UCSD-AML1 (cell line): ENCODE results near the gene DUSP16.
"Not testable (repeated sequence)": the region's sequence is repeated elsewhere in the genome, so short reads cannot be mapped to it uniquely, and the experiment has no call there.

Experiments used
- DNase-seq: peaks from one replicate; lab custom pipeline; 2025; ENCODE audit not compliant: unreplicated experiment; lab: John Stamatoyannopoulos, UW

DUSP16 gene

DNA sequence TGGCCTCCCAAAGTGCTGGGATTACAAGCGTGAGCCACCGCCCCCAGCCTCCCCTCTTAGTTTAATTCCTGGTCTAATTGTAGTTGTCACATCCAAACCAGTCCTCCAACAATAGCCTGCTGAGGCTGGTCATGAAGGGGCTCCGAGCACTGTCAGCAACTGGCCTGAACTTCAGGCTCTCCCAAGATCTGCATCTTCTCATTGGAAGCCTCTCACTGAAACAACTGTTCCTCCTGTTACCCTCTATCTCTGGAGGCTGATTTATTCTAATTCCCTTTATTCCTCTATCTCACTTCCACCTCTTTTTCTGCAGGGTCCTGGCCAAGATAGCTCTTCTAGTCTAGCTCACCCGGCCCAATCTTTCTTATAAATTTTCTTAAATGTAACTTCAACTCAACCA, 89.4 kb downstream of the DUSP16 start:
- DNase-seq, result no peak

DNA sequence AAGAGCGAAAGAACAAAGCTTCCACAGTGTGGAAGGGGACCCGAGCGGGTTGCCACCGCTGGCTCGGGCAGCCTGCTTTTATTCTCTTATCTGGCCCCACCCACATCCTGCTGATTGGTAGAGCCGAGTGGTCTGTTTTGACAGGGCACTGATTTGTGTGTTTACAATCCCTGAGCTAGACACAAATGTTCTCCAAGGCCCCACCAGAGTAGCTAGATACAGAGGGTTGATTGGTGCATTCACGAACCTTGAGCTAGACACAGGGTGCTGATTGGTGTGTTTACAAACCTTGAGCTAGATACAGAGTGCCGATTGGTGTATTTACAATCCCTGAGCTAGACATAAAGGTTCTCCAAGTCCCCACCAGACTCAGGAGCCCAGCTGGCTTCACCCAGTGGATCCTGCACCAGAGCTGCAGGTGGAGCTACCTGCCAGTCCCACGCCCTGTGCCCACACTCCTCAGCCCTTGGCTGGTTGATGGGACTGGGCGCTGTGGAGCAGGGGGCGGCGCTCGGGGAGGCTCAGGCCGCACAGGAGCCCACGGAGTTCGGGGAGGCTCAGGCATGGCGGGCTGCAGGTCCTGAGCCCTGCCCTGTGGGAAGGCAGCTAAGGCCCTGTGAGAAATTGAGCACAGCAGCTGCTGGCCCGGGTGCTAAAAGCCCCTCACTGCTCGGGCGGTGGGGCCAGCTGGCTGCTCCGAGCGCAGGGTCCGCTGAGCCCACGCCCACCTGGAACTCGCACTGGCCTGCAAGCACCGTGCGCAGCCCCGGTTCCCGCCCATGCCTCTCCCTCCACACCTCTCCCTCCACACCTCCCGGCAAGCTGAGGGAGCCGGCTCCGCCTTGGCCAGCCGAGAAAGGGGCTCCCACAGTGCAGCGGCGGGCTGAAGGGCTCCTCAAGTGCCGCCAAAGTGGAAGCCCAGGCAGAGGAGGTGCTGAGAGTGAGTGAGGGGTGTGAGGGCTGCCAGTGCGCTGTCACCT, 90.4 kb downstream of the DUSP16 start:
- not testable (repeated sequence) for DNase-seq

DNA sequence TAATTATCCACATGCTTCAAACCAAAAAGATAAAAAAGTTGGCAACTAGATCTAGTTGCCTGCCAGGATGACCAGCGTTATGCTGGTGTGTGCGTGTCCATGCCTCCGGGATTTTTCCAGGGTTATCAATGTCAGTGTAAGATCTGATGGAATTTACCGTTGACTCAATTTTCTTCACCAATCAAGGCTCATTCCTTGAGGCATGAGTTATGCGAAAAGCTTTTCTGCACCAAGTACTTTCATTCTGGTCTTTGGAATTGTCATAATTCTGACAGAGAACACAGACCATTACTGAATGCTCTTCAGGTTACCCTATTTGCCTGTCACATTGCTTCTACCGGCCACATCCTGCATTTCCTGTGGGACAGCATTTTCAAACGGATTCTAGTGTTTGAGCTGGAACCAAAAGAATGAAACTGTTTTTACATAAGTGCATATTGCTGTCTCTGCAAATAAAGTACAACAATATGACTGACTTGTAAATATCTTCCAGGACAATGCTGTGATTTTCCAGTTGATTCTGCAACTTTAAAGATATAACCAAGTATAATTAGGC, 91.8 kb downstream of the DUSP16 start:
- DNase-seq, result no peak

DNA sequence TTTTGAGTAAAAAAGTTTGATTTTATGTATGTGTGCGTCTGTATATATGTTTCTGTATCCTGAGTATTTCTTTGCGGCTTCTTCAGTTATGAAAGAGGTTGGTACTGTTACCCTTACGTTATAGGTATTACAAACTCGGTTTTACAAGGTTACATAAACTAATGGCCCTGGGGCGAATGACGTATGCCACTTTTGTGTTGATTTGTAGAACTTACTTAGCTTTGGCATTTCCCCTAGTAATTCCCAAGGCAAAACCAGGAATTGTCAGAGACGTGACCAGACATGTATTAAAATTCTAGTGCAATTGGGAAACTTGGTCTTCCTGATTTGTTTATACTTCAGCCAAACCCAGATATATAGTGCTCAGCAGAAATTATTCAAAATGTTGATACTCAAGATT, 93.3 kb downstream of the DUSP16 start:
- DNase-seq, result no peak

DNA sequence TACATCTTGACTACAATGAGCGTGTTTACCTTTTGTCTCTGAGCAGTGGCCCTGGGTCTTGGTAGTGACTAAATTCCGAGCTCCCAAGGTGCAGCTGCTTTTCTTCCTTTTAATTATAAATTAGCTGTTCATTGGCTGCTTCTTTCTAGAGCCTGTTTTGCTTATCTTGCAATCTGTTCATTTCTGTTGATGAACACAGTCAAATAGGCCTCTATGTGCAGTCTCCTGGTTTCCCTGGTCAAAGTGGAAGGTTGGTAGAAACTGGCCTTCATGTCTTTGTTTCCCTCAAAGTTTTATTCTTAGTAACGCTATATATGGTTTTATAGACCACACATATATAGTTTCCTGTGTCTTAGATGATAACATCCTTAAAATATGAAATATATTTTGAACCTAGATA, 94.1 kb downstream of the DUSP16 start:
- DNase-seq, result no peak

DNA sequence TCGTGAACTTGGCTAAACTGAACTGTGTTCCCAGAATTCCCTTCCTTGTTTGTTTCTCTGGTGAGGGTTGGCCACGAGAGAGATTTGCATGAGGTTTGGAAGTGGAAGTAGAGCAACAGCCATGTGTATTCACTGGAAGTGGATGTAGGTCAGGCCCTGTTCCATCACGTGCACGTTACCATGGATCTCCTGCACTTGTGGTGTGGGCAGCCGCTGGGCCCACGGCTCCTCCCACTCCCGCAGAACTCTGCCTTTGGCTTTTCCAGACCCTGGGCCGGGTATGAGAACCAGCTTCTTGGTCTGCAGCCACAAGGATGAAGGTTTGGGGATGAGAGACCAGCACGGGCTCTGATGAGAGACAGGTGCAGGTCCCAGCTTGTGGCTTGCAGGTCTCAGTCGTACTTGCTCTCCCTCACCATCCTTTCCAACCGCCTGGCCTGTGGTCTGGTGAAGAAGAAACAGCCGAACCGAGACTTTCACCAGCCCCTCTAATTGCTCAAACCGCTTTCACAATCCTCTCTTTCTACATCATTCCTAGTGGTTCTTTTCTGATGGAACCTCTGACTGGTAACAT, 94.9 kb downstream of the DUSP16 start:
- DNase-seq, result no peak

DNA sequence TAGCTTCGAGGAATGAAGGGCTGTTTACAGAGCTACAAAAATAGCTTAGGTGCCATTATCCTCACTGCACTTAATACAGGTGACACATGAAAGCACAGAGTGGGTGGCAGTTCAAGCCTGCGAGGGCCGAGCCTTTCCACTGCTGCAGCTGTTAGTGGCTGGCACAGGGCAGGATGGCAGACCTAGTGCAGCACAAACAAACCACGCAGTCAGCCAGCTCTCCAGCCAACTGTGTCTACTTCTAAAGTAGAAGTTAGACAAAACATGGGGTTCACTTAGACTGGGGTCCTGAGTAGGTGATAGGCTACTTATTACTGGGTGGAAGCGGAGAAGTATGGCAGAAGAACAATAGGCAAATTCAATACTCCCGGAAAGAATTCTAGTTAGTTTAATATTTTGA, 95.4 kb downstream of the DUSP16 start:
- no peak for DNase-seq

DNA sequence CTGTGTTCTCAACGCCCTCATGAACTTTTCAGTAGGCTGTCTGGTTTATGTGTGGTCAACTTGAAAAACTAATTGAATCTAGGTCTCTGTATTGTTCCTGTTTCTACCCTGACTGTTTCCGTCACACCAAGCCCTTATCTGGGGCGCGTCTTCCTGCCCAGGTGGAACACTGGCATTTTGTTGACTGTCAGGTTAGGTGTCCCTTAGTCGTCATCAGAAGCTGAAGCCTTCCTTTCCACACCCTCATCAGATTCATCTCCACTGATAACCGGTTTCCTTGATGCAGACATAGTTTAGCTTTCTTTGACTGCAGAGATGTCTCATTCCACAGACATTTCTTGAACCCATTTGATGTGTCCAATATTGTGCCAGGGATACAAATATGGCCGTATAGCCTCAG, 96.5 kb downstream of the DUSP16 start:
- no peak for DNase-seq

DNA sequence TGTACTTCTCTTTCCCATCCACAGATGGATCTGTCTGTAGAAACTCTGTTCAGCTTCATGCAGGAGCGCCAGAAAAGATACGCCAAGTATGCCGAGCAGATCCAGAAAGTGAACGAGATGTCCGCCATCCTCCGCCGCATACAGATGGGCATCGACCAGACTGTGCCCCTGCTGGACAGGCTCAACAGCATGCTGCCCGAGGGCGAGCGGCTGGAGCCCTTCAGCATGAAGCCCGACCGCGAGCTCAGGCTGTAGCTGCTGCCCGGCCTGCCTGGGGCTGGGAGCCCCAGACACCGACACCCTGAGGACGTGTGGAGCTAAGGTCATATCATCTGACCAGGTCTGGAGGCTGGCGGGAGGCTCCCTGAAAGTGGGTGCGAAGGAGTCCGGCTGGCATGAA, 97.1 kb downstream of the DUSP16 start:
- no peak for DNase-seq

DNA sequence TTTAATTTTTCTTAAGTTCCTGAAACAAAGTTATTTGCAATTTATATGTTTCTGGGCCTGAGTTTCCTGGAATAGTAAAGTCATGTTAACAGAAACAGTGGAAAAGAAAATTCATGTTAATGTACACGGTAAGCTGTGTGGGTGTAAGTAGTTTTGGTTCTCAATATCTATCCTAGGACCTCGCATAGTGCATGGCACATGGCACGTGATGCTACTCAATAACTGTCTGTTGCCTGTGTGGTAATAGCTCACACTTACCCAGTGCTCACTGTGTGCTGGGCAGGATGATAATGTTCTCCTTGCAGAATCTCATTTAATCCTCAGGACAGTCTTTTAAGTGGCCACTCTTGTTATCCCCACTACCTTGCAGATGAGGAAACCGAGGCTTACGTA, 100.7 kb downstream of the DUSP16 start:
- DNase-seq, result no peak

DNA sequence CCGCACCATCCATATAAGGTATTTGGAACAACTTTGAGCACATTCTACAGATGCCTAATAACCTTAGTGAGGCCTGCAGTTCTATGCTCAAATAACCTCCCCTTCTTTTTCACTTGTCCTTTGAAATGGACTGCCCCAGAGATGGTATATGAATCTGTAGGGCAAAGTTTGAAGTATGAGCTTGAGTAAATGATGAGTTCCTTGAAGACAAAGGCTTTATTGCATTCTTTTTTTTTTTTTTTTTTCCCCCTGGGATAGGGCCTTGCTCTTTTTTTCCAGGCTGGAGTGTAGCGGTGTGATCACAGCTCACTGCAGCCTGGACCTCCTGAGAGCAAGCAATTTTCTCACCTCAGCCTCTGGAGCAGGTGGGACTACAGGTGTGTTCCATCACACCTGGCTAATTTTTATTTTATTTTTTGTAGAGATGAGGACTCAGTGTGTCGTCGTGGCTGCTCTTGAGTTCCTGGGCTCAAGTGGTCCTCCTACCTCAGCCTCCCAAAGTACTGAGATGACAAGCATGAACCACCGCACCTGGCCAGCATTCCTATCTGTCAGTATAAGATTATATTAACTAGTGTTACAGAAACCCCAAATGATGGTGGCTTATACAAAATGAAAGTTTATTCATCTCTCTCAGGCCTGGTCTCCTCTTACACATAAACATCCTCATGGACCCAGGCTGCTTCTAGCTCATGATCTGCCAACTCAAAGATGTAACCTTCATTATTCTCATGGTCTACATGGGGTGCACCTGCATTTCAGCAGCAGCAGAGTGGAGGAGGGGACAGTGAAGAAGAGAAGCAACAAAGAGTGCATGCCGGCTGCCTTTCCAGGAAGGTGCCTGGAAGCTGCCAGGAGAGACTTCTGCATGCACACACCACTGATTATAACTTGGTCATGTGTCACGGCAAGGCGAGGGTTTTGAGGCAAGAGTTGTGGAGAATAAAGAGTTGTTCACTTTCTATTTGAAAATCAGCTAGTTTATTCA, 101.4 kb downstream of the DUSP16 start:
- DNase-seq, result no peak

DNA sequence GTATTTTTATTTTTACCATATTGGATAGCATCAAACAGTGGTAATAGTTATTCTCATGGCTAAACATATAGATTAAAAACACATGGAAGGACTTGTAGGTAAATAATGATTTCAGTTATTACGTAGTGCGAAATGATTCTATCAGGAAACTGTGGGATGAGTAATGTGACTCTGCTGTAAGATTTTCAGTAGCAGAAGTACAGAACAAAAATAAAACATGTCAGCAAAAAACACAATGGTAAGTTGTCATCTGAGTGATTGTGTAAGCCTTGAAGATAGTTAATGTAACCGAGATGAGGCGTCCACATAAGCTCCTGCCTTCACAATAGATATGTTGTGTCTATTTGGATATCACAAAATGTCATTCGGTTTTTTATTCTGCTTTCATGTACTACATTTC, 106.0 kb downstream of the DUSP16 start:
- DNase-seq, result no peak

DNA sequence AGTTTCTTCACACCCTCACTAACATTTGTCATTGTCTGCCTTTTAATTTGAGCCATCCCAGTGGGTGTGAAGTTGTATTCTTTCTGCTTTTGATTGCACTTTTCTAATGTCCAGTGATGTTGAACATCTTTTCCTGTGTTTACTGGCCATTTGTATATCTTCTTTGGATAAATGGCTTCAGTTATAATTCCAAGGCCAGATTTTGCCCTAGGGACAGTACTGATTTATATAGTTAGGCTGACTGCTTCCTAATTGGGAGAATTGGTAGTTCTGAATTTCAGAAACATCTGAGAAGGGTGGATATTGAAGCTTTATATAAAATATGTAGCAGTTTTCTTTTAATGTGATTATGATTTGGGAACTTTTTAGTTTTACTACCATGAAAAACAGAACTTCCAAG, 108.3 kb downstream of the DUSP16 start:
- no peak for DNase-seq

DNA sequence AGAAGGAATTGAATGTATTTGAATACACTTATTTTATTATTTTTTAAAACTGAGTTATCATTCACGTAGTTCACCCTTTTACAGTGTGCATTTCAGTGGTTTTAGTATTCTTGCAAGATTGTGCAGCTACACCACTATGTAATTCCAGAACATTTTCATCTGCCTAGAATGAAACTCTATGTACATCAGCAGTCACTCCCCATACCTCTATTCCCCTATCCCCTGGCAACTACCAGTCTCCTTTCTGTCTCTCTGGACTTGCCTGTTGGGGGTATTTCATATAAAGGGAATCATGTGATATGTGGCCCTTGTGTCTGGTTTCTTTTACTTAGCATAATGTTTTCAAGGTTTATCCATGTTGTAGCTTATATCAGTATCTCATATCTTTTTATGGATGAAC, 109.0 kb downstream of the DUSP16 start:
- no peak for DNase-seq

DNA sequence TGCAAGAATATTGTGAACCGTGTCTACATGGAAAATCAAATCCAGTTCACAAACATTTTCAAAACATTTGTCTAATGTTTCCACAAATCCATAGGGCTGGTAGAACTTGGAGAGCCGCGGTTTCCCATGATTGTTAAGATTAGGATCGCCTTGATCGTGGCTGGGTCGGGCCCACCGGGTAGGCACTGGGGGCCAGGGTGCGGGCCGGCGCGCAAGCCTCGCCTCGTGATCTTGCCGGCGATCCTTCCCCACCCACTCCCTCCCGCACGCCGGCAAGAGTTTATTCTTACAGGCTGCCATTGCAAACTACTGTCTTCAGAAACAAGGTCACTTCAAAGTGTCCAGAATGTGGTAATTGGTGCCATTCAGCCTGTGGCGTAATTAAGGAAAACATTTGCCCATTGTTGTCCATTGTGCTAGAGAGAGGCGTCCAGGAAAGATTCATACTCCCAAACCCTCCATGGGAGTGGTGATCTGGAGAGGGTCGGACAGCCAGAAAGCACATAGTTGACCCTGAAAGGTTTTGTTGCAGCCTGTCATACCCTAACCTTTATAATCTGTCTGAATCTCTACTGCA, 110.2 kb downstream of the DUSP16 start:
- DNase-seq, result no peak

DNA sequence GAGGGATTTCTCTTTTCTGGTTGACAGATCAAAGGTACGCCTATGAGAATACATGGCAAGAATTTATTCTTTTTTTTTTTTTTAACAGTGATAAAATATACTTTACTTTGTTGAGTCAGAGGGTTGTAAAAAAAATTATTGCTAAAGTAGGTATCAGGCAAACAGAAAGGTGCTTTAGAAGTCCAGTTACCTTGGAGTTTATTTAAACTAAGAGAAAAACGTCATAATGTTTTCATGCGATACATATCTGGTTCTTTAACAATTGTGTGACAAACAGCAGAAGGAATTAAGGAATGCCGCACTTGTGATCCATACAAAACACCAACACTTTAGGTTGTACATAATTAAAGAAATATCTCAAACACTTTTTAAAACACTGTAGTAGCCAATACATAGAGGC, 111.6 kb downstream of the DUSP16 start:
- DNase-seq, result no peak

DNA sequence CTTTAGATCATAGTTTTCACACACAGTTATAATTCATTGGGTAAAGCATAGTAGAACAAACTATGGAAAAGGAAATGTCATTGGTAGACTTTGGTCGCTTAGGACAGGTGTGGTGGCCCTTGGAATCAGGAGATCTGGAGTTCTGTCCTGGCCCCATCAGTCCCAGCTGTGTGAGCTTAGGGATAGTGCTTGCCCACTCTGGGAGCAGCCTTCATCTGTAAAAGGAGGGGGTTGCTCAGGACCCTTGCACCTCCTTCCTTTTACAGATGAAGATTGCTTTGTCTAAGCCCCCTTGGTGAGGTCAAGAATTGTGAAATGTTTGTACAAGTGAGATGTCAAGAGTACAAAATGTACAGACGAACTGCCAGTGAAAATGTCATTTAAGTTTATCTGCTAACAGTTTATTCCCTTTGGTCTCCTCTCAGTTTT, 112.6 kb downstream of the DUSP16 start:
- DNase-seq, result no peak

DNA sequence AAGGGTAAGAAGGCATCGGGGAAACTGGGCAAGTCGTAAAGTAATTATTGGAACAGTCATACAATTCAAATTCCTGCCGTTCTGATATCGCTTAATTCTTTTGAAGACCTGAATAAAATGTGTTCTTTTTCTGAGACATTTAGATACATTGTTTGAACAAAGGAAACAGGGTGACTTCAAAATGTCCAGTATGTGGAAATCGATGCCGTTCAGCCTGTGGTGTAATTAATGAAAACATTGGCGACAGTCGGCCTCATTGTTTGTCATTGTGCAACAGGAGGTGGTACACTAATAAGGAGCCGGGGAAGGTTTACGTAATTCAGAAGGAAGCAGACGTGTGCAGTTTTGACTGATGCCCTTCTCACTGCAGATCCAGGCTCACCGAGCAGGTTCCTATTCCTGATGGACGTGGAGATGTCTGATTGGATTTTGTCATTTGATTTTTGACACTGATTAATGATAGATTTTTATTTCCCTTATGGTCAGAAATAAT, 113.1 kb downstream of the DUSP16 start:
- no peak for DNase-seq

DNA sequence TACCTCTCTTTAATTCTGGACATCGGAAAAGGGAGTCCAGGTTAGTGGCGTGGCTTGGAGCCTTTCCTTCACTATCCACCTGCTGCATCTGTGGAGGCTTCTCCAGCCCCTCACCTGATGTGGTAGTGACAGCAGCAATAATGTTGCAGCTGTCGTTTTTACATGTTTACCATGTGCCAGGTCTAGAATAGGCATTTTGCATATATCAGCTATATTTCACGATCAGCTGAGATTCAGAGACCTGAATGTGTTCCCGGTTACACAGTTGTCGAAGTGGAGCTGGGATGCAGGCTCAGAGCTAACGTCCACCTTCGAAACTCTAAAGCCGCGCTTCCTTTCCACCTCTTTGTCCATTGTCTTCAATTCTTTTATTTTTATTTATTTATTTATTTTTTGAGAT, 114.8 kb downstream of the DUSP16 start:
- no peak for DNase-seq

DNA sequence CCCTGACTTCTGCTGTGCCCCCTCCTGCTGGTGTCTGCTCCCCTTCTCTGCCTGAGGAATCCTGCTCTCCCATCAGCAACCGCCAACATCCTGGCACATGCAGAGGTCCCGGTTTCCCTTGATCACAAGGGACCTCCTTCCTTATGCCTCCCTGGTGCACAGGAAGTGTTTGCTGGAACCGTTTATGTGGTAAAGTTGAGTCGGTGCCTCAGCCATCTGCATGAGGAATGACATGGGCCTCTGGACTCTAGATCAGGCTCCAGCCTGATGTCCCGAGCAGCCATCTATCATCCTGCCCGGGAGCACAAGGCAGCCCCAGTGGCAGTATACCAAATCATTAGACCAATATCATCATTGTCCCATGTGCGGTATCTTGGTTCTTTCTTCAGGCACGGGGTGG, 115.4 kb downstream of the DUSP16 start:
- no peak for DNase-seq

DNA sequence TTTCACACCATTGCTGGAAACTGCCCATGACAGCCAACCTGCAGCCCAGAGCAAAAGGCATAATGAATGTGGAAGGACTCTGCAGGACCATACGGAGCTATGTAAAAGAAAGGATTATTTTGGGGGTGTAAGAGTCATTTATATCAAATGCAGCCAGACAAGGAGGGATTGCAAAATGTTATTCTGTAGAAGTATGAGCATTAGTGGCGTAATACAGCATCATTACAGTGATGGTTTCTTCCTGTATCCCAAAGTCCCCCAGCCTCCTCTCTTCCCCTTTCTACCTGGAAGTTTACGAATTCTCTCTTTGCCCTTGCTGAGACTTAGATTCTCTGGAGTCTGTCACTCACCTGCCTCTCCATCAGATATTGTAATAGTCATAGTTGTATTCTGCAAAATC, 115.9 kb downstream of the DUSP16 start:
- DNase-seq, result no peak
